Esophagus muscularis mucosa (tissue), 3 donors: ENCODE data around the gene MTHFS.

Experiments
- POLR2A ChIP-seq: fragments of 450-650 bp; IDR thresholded peaks from one replicate; pipeline ENCODE4 v1.6.1; 2017; ENCODE audit warnings: antibody characterized with exemption, moderate library complexity, mild to moderate bottlenecking, low read depth
- TF ChIP-seq, protein P1 (sequence below), 3 experiments: fragments of 200-600 bp in 2 of 3; fragments of 450-650 bp in 1 of 3; sonication (generic) in 2 of 3; IDR thresholded peaks; one replicate each; pipeline ENCODE4 v1.5.1; 2017 to 2019; ENCODE audit warnings: antibody characterized with exemption in 3 of 3, mild to moderate bottlenecking in 2 of 3, moderate library complexity in 1 of 3

- TF ChIP-seq, protein P1, sequence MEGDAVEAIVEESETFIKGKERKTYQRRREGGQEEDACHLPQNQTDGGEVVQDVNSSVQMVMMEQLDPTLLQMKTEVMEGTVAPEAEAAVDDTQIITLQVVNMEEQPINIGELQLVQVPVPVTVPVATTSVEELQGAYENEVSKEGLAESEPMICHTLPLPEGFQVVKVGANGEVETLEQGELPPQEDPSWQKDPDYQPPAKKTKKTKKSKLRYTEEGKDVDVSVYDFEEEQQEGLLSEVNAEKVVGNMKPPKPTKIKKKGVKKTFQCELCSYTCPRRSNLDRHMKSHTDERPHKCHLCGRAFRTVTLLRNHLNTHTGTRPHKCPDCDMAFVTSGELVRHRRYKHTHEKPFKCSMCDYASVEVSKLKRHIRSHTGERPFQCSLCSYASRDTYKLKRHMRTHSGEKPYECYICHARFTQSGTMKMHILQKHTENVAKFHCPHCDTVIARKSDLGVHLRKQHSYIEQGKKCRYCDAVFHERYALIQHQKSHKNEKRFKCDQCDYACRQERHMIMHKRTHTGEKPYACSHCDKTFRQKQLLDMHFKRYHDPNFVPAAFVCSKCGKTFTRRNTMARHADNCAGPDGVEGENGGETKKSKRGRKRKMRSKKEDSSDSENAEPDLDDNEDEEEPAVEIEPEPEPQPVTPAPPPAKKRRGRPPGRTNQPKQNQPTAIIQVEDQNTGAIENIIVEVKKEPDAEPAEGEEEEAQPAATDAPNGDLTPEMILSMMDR (IDR thresholded peaks at IDR 0.05) = no peak
- no peak for TF ChIP-seq POLR2A
These were observed 52.6 kb downstream of the MTHFS start for GRCh38 chr15:79844221-79844620.
